H9 (cell line): Measurements from ENCODE around the gene AIMP1. TPM values are rescaled to one million over a fixed set of nuclear protein-coding genes. Genes with fewer than 3 reads are reported as not detected.
"Not testable (repeated sequence)": the region's sequence is repeated elsewhere in the genome, so short reads cannot be mapped to it uniquely, and the experiment has no call there.

Experiments used
- DNase-seq: peaks from one replicate; pipeline ENCODE4 v3.0.0-alpha.2; 2017
- H2AFZ ChIP-seq: one replicate; pipeline ENCODE4 v1.6.1; 2013; ENCODE audit warnings: mild to moderate bottlenecking, low read length, control low read depth, moderate library complexity
- H2AK5ac ChIP-seq: 2 replicates; pipeline ENCODE4 v1.6.1; 2013; ENCODE audit warnings: low read length, control low read depth, mixed read lengths; ENCODE audit not compliant: insufficient read length
- H2BK120ac ChIP-seq: one replicate; pipeline ENCODE4 v1.6.1; 2013; ENCODE audit warnings: low read depth, mild to moderate bottlenecking, low read length, control low read depth, inconsistent platforms; ENCODE audit not compliant: poor library complexity, severe bottlenecking
- H2BK12ac ChIP-seq: 2 replicates; pipeline ENCODE4 v1.6.1; 2013; ENCODE audit warnings: low read length, control low read depth, mixed read lengths, low read depth; ENCODE audit not compliant: insufficient read length
- H2BK15ac ChIP-seq: 2 replicates; pipeline ENCODE4 v1.6.1; 2013; ENCODE audit warnings: low read depth, low read length, control low read depth
- H2BK20ac ChIP-seq: one replicate; pipeline ENCODE4 v1.6.1; 2013; ENCODE audit warnings: low read depth, mild to moderate bottlenecking, low read length, control low read depth, inconsistent platforms; ENCODE audit not compliant: poor library complexity, severe bottlenecking
- H2BK5ac ChIP-seq: 2 replicates; pipeline ENCODE4 v1.6.1; 2013; ENCODE audit warnings: low read length, control low read depth, mixed read lengths; ENCODE audit not compliant: insufficient read length
- H3K14ac ChIP-seq: 2 replicates; pipeline ENCODE4 v1.6.1; 2013; ENCODE audit warnings: low read length, control low read depth; ENCODE audit not compliant: insufficient read depth
- H3K18ac ChIP-seq: 2 replicates; pipeline ENCODE4 v1.6.1; 2013; ENCODE audit warnings: low read depth, mild to moderate bottlenecking, mixed read lengths, low read length, control low read depth; ENCODE audit not compliant: insufficient read length
- H3K23ac ChIP-seq: 2 replicates; pipeline ENCODE4 v1.6.1; 2013; ENCODE audit warnings: low read length, control low read depth, mixed read lengths, low read depth; ENCODE audit not compliant: insufficient read length
- H3K23me2 ChIP-seq: 2 replicates; pipeline ENCODE4 v1.6.1; 2013; ENCODE audit warnings: low read depth, mild to moderate bottlenecking, mixed read lengths, low read length, control low read depth; ENCODE audit not compliant: insufficient read length, poor library complexity, severe bottlenecking
- H3K27ac ChIP-seq: 2 replicates; pipeline ENCODE4 v1.5.1; 2013; ENCODE audit warnings: low read length, control low read depth, mixed read lengths, low read depth; ENCODE audit not compliant: insufficient read length
- H3K27me3 ChIP-seq: 2 replicates; pipeline ENCODE4 v1.6.1; 2013; ENCODE audit warnings: low read length, control low read depth, inconsistent platforms; ENCODE audit not compliant: insufficient read depth
- H3K4ac ChIP-seq: 2 replicates; pipeline ENCODE4 v1.6.1; 2013; ENCODE audit warnings: low read depth, mild to moderate bottlenecking, control low read depth, inconsistent platforms, low read length, moderate library complexity
- H3K4me1 ChIP-seq: 2 replicates; pipeline ENCODE4 v1.6.1; 2013; ENCODE audit warnings: low read length, control low read depth, inconsistent platforms; ENCODE audit not compliant: insufficient read depth
- H3K4me2 ChIP-seq: 2 replicates; pipeline ENCODE4 v1.6.1; 2013; ENCODE audit warnings: low read length, control low read depth, mixed read lengths; ENCODE audit not compliant: insufficient read length, insufficient read depth
- H3K56ac ChIP-seq: 2 replicates; pipeline ENCODE4 v1.6.1; 2013; ENCODE audit warnings: low read depth, mild to moderate bottlenecking, mixed read lengths, low read length, control low read depth; ENCODE audit not compliant: insufficient read length
- H3K79me1 ChIP-seq: 2 replicates; pipeline ENCODE4 v1.6.1; 2013; ENCODE audit warnings: low read depth, mild to moderate bottlenecking, moderate library complexity, low read length, control low read depth, inconsistent platforms; ENCODE audit not compliant: insufficient read depth, poor library complexity, severe bottlenecking
- H3K79me2 ChIP-seq: 2 replicates; pipeline ENCODE4 v1.6.1; 2013; ENCODE audit warnings: low read length, control low read depth, inconsistent platforms; ENCODE audit not compliant: insufficient read depth
- H3K9ac ChIP-seq: 2 replicates; pipeline ENCODE4 v1.6.1; 2013; ENCODE audit warnings: low read length, control low read depth, mixed read lengths; ENCODE audit not compliant: insufficient read length; ENCODE audit errors: extremely low read depth
- H3K9me3 ChIP-seq: one replicate; pipeline ENCODE4 v1.6.1; 2013; ENCODE audit warnings: low read depth, low read length, inconsistent platforms; ENCODE audit not compliant: control insufficient read depth
- H3T11ph ChIP-seq: one replicate; pipeline ENCODE4 v1.6.1; 2013; ENCODE audit warnings: mild to moderate bottlenecking, low read length, control low read depth, inconsistent platforms
- H4K20me1 ChIP-seq: one replicate; pipeline ENCODE4 v1.6.1; 2013; ENCODE audit not compliant: control insufficient read depth, insufficient read length, insufficient read depth
- H4K5ac ChIP-seq: 2 replicates; pipeline ENCODE4 v1.6.1; 2013; ENCODE audit warnings: low read depth, mild to moderate bottlenecking, mixed read lengths, low read length, control low read depth; ENCODE audit not compliant: insufficient read length
- H4K8ac ChIP-seq: replicated peaks from 2 replicates; pipeline ENCODE4 v1.6.1; 2013; ENCODE audit warnings: low read length, control low read depth, mixed read lengths, low read depth; ENCODE audit not compliant: insufficient read length
- H4K91ac ChIP-seq: 2 replicates; pipeline ENCODE4 v1.6.1; 2013; ENCODE audit warnings: low read depth, mild to moderate bottlenecking, moderate library complexity, mixed read lengths, low read length, control low read depth; ENCODE audit not compliant: insufficient read length
- H3K27ac Mint-ChIP-seq, 3 experiments: 2 replicates in 2 of 3; 3 replicates in 1 of 3; pipeline ENCODE4 v1.8.0; 2020 to 2021; ENCODE audit warnings: mixed read lengths in 3 of 3, mild to moderate bottlenecking in 1 of 3, moderate library complexity in 1 of 3
- H3K27me3 Mint-ChIP-seq: 2 replicates; pipeline ENCODE4 v1.8.0; 2021; ENCODE audit warnings: low read depth, mild to moderate bottlenecking, moderate library complexity, mixed read lengths
- H3K36me3 Mint-ChIP-seq, 3 experiments: 2 replicates in 2 of 3; 3 replicates in 1 of 3; pipeline ENCODE4 v1.8.0; 2020 to 2021; ENCODE audit warnings: low read depth in 3 of 3, mixed read lengths in 3 of 3; ENCODE audit not compliant: insufficient read depth in 1 of 3
- H3K4me1 Mint-ChIP-seq, 2 experiments: 2 replicates each; pipeline ENCODE4 v1.8.0; 2020; ENCODE audit warnings: mixed read lengths in 2 of 2
- H3K4me3 Mint-ChIP-seq, 2 experiments: 2 replicates in 1 of 2; 3 replicates in 1 of 2; pipeline ENCODE4 v1.8.0; 2020 to 2021; ENCODE audit warnings: mild to moderate bottlenecking in 2 of 2, mixed read lengths in 2 of 2, moderate library complexity in 1 of 2
- H3K9me3 Mint-ChIP-seq, 2 experiments: 2 replicates in 1 of 2; 3 replicates in 1 of 2; pipeline ENCODE4 v1.8.0; 2020; ENCODE audit warnings: mild to moderate bottlenecking in 2 of 2, mixed read lengths in 2 of 2, moderate library complexity in 1 of 2
- CTCF ChIP-seq: fragments of 200-600 bp; sonication (generic); conservative IDR thresholded peaks from 3 replicates; pipeline ENCODE4 v1.8.0; 2021; ENCODE audit warnings: antibody characterized with exemption, mild to moderate bottlenecking
- WGBS: extraction: QIAGEN DNeasy Blood & Tissue Kit; methylation state at CpG from one replicate; pipeline ENCODE4 v1.1.7; 2013; ENCODE audit warnings: missing lambda C conversion rate, low lambda C conversion rate, mixed read lengths; ENCODE audit not compliant: insufficient read length; ENCODE audit errors: extremely low coverage; 5-methylcytosine and 5-hydroxymethylcytosine counted together
- total RNA-seq: library from RNA; stranded (reverse); gene quantifications from 2 replicates; pipeline ENCODE4 v1.2.1, GENCODE V29; 2021

The AIMP1 gene
- total RNA-seq, 1 experiment from 2014 or later, result 36.8 TPM

- no peaks in the 10 kb centered on the region for H3K4me1 ChIP-seq
- H3K27me3 ChIP-seq, result no peaks in the 10 kb centered on the region
- peaks cover 3% of the 10 kb centered on the region for H3K79me1 ChIP-seq
- H3K27ac ChIP-seq, result no peak overlapping the region
- H2AFZ ChIP-seq, result no peak overlapping the region
- WGBS, result no CpG with 5 or more reads among the region's 1 CpG
- no peak overlapping the region for H2BK12ac ChIP-seq
- H2BK15ac ChIP-seq, result no peak overlapping the region
- TF ChIP-seq CTCF, result no peak
- H4K20me1 ChIP-seq, result no peaks in the 10 kb centered on the region
- Mint-ChIP-seq H3K4me3 (no peak overlapping the region), H3K4me1 (peaks cover 9 to 13% of the 10 kb centered on the region in 2 experiments), H3K9me3 (peaks cover 13 to 15% of the 10 kb centered on the region in 2 experiments), H3K27me3 (no peaks in the 10 kb centered on the region), H3K27ac (no peak overlapping the region), H3K36me3 (peaks cover 18 to 20% (median 19%) of the 10 kb centered on the region in 3 experiments; a peak in 6 of 7 replicates)
- H3K4ac ChIP-seq, result no peak overlapping the region
- H3K56ac ChIP-seq, result no peak overlapping the region
- H3K14ac ChIP-seq, result no peak overlapping the region
- no peak overlapping the region for H3K18ac ChIP-seq
- no peak overlapping the region for H3K23ac ChIP-seq
- no peak overlapping the region for H4K8ac ChIP-seq
- peaks cover 5% of the 10 kb centered on the region for H3K23me2 ChIP-seq
- no peak overlapping the region for H2BK120ac ChIP-seq
- H2BK20ac ChIP-seq, result no peak overlapping the region
- no peak overlapping the region for H4K91ac ChIP-seq
- no peak overlapping the region for H3K4me2 ChIP-seq
- H2BK5ac ChIP-seq, result no peak overlapping the region
- H3K9me3 ChIP-seq, result no peaks in the 10 kb centered on the region
- H3K9ac ChIP-seq, result no peak overlapping the region
- peaks cover 11% of the 10 kb centered on the region; the same call in 1 of the 2 replicates for H3K79me2 ChIP-seq
- DNase-seq, result no peak
- no peak overlapping the region for H2AK5ac ChIP-seq
- H3T11ph ChIP-seq, result no peak overlapping the region
- H4K5ac ChIP-seq, result no peak overlapping the region
Measured at GRCh38 chr4:106320235-106320634, 3.9 kb downstream of the AIMP1 start.

- not testable (repeated sequence) for H3K9me3 ChIP-seq, H2BK20ac ChIP-seq, H4K8ac ChIP-seq, H3K4me1 ChIP-seq, H3K27ac ChIP-seq, H3K27me3 ChIP-seq, H3K9ac ChIP-seq, H4K20me1 ChIP-seq, H3K23me2 ChIP-seq, H2BK12ac ChIP-seq, H2BK120ac ChIP-seq, H3K27me3 Mint-ChIP-seq, H4K5ac ChIP-seq, H3K14ac ChIP-seq, H2BK15ac ChIP-seq, H3T11ph ChIP-seq, H3K23ac ChIP-seq, H3K27ac Mint-ChIP-seq, H2AFZ ChIP-seq, H3K4me3 Mint-ChIP-seq, H3K4me2 ChIP-seq, H3K79me1 ChIP-seq, H2BK5ac ChIP-seq, H3K18ac ChIP-seq, H3K56ac ChIP-seq, H2AK5ac ChIP-seq, H3K4ac ChIP-seq, H4K91ac ChIP-seq, DNase-seq
- H3K9me3 Mint-ChIP-seq, result peaks cover 13 to 15% of the 10 kb centered on the region in 2 experiments
- peaks cover 18 to 20% (median 19%) of the 10 kb centered on the region in 3 experiments; a peak in 6 of 7 replicates for H3K36me3 Mint-ChIP-seq
- peaks cover 9 to 10% of the 10 kb centered on the region in 2 experiments for H3K4me1 Mint-ChIP-seq
- peaks cover 11% of the 10 kb centered on the region; the same call in 1 of the 2 replicates for H3K79me2 ChIP-seq
- WGBS, result no CpG with 5 or more reads among the region's 34 CpGs
Measured at GRCh38 chr4:106321168-106321567, 4.8 kb downstream of the AIMP1 start.
